ENCODE data around the gene TSC22D1. TPM values are rescaled to one million over a fixed set of nuclear protein-coding genes. Genes with fewer than 3 reads are reported as not detected.

The TSC22D1 gene
- total RNA-seq, 1 experiment from 2014 or later, result 20.1 TPM

- Histone ChIP-seq H3K9me2 (replicated peaks; ENCODE audit: insufficient read depth, low read length) (no peaks in the 10 kb centered on the region), H3K36me3 (ENCODE audit: insufficient read depth, low read length) (no peaks in the 10 kb centered on the region), H3K4me1 (ENCODE audit: low read length) (no peaks in the 10 kb centered on the region), H3K27me3 (ENCODE audit: low read length) (no peaks in the 10 kb centered on the region), H4K20me1 (ENCODE audit: insufficient read depth, low read depth, low read length) (no peaks in the 10 kb centered on the region), H3K4me2 (ENCODE audit: low read depth, low read length, poor library complexity, severe bottlenecking) (no peak overlapping the region), H3K9me3 (ENCODE audit: low read length) (no peaks in the 10 kb centered on the region), H3K4me3 (ENCODE audit: low read length) (no peak overlapping the region), H3K9ac (ENCODE audit: low read length) (no peak overlapping the region), H3K27ac (ENCODE audit: low read length) (no peak overlapping the region), H3K79me2 (ENCODE audit: low read length) (no peaks in the 10 kb centered on the region), H2AFZ (ENCODE audit: low read length) (no peak overlapping the region)
- no peak for DNase-seq
Observed at GRCh38 chr13:44389876-44390275, 186.3 kb downstream of the TSC22D1 start.

- Histone ChIP-seq H3K4me3 (ENCODE audit: low read length) (no peak overlapping the region), H3K9me3 (ENCODE audit: low read length) (no peaks in the 10 kb centered on the region), H4K20me1 (ENCODE audit: insufficient read depth, low read depth, low read length) (no peaks in the 10 kb centered on the region), H3K9me2 (replicated peaks; ENCODE audit: insufficient read depth, low read length) (no peaks in the 10 kb centered on the region), H3K36me3 (ENCODE audit: insufficient read depth, low read length) (no peaks in the 10 kb centered on the region), H3K4me1 (ENCODE audit: low read length) (no peaks in the 10 kb centered on the region), H3K79me2 (ENCODE audit: low read length) (no peaks in the 10 kb centered on the region), H3K9ac (ENCODE audit: low read length) (no peak overlapping the region), H3K27ac (ENCODE audit: low read length) (no peak overlapping the region), H2AFZ (ENCODE audit: low read length) (no peak overlapping the region), H3K4me2 (ENCODE audit: low read depth, low read length, poor library complexity, severe bottlenecking) (no peak overlapping the region), H3K27me3 (ENCODE audit: low read length) (no peaks in the 10 kb centered on the region)
- DNase-seq, result no peak
Observed at GRCh38 chr13:44389060-44389666, 187.0 kb downstream of the TSC22D1 start.

DNA sequence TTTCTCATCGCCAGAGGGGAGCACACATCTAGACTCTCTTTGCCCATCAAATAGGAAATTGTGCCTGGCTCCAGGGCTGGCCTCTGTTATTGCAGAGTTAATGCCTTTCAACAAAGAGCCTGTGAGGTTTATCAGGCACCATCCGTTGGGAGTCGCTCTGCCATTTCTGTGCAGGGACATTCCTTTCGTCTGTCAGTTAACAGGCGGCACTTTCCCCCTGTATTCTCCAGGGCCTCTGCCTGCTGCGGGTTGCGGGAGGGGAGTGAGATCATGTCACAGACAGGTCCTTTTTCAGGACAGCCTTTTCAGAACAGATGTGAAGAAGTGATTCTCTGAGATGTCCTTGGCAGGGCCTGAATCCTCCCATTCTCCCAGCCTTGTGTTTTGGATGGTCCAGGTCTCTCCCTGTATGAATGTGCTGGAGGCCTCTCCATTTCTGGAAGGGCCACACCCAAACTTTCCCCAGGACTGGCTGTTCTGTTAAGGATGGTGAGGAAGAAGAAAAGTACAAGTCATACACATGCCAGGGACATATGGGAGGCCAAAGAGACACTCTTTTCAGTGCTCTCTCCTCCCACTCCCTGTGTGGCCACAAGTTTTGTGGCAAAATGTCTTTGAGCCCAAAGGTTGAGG, 187.6 kb downstream of the TSC22D1 start:
- Histone ChIP-seq H3K27me3 (ENCODE audit: low read length) (no peaks in the 10 kb centered on the region), H3K27ac (ENCODE audit: low read length) (no peak overlapping the region), H3K4me2 (ENCODE audit: low read depth, low read length, poor library complexity, severe bottlenecking) (no peak overlapping the region), H4K20me1 (ENCODE audit: insufficient read depth, low read depth, low read length) (no peaks in the 10 kb centered on the region), H3K36me3 (ENCODE audit: insufficient read depth, low read length) (no peaks in the 10 kb centered on the region), H3K79me2 (ENCODE audit: low read length) (no peaks in the 10 kb centered on the region), H2AFZ (ENCODE audit: low read length) (no peak overlapping the region), H3K9me2 (replicated peaks; ENCODE audit: insufficient read depth, low read length) (no peaks in the 10 kb centered on the region), H3K9me3 (ENCODE audit: low read length) (no peaks in the 10 kb centered on the region), H3K9ac (ENCODE audit: low read length) (no peak overlapping the region), H3K4me1 (ENCODE audit: low read length) (no peaks in the 10 kb centered on the region), H3K4me3 (ENCODE audit: low read length) (no peak overlapping the region)
- DNase-seq, result no peak

DNA sequence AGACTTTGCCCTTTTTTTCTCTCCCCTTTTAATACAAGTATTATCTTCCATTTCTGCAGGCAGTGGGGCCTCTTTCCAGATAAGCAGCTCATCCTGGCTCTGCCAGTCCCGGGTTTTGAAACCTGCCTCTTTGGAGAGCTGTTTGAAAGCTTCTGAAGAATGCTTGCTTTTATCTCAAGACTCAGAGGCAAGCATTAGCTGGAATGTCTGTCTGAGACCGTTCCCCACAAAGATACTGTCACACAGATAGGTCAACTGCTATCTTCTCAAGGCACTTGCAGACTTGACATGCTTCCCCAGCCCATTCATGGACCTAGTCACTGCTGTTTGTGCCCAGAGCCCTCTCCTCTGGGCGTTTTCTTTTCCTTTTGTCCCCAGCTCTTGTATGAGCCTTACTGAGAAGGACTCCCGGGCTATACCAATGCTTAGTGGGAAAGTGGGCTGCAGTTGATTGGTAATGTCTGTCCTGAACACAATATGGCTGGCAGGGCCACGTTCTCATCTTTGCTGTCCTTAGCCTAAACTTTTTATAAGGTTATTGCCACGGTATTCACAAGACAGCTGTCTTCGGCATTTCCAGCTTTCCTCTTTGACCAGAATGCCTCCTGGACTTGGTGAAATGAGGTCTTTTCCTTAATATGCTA, 189.1 kb downstream of the TSC22D1 start:
- Histone ChIP-seq H3K36me3 (ENCODE audit: insufficient read depth, low read length) (no peaks in the 10 kb centered on the region), H3K9me2 (replicated peaks; ENCODE audit: insufficient read depth, low read length) (no peaks in the 10 kb centered on the region), H3K27me3 (ENCODE audit: low read length) (no peaks in the 10 kb centered on the region), H3K79me2 (ENCODE audit: low read length) (no peaks in the 10 kb centered on the region), H3K4me2 (ENCODE audit: low read depth, low read length, poor library complexity, severe bottlenecking) (no peak overlapping the region), H3K9me3 (ENCODE audit: low read length) (no peaks in the 10 kb centered on the region), H3K4me1 (ENCODE audit: low read length) (no peaks in the 10 kb centered on the region), H3K4me3 (ENCODE audit: low read length) (no peak overlapping the region), H2AFZ (ENCODE audit: low read length) (no peak overlapping the region), H3K9ac (ENCODE audit: low read length) (no peak overlapping the region), H4K20me1 (ENCODE audit: insufficient read depth, low read depth, low read length) (no peaks in the 10 kb centered on the region), H3K27ac (ENCODE audit: low read length) (no peak overlapping the region)
- DNase-seq, result no peak

DNA sequence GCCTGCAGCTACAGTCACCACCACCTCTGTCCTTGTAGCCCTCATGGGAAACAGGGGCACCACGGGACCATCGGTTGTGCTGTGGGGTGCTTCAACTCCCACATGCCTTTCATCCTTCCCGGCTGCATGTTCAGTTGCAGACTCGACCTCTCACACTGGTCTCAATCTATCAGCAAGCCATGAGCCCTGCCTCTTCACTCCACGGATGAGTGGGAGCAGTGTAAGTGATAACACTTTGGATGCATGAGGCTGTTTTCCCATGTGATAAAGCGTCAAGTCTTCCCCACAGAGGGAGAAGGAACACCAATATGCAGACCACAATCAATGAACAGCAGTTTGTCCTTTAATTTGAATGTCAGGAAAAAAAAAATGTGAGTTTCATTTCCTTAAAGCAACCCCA, 190.3 kb downstream of the TSC22D1 start:
- Histone ChIP-seq H3K9me2 (replicated peaks; ENCODE audit: insufficient read depth, low read length) (no peaks in the 10 kb centered on the region), H3K36me3 (ENCODE audit: insufficient read depth, low read length) (no peaks in the 10 kb centered on the region), H3K4me1 (ENCODE audit: low read length) (no peaks in the 10 kb centered on the region), H3K4me2 (ENCODE audit: low read depth, low read length, poor library complexity, severe bottlenecking) (no peak overlapping the region), H3K27me3 (ENCODE audit: low read length) (no peaks in the 10 kb centered on the region), H2AFZ (ENCODE audit: low read length) (no peak overlapping the region), H3K79me2 (ENCODE audit: low read length) (no peaks in the 10 kb centered on the region), H3K9me3 (ENCODE audit: low read length) (no peaks in the 10 kb centered on the region), H3K27ac (ENCODE audit: low read length) (no peak overlapping the region), H3K4me3 (ENCODE audit: low read length) (no peak overlapping the region), H3K9ac (ENCODE audit: low read length) (no peak overlapping the region), H4K20me1 (ENCODE audit: insufficient read depth, low read depth, low read length) (no peaks in the 10 kb centered on the region)
- no peak for DNase-seq

DNA sequence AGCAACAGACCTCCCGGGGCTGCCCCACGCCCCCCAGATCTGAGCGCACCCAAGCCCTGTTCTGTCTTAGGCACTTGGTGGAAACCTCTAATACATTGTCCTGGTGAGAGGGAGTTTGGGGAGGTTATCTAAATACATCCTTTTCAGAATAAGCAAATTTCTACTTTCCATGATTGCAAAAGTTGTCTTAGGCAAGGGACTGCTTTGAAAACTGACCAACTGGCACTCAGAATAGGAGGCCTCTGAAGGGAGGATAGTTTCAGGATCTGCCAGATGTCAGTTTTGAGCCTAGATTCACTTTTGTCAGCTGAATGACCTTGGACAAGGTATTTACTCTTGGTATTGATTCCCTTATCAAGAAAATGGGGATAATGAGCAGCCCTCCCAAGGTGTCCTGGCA, 190.7 kb downstream of the TSC22D1 start:
- Histone ChIP-seq H3K9me2 (replicated peaks; ENCODE audit: insufficient read depth, low read length) (no peaks in the 10 kb centered on the region), H3K4me3 (ENCODE audit: low read length) (no peak overlapping the region), H2AFZ (ENCODE audit: low read length) (no peak overlapping the region), H3K36me3 (ENCODE audit: insufficient read depth, low read length) (no peaks in the 10 kb centered on the region), H3K9me3 (ENCODE audit: low read length) (no peaks in the 10 kb centered on the region), H3K4me1 (ENCODE audit: low read length) (no peaks in the 10 kb centered on the region), H3K79me2 (ENCODE audit: low read length) (no peaks in the 10 kb centered on the region), H3K4me2 (ENCODE audit: low read depth, low read length, poor library complexity, severe bottlenecking) (no peak overlapping the region), H4K20me1 (ENCODE audit: insufficient read depth, low read depth, low read length) (no peaks in the 10 kb centered on the region), H3K27me3 (ENCODE audit: low read length) (no peaks in the 10 kb centered on the region), H3K27ac (ENCODE audit: low read length) (no peak overlapping the region), H3K9ac (ENCODE audit: low read length) (no peak overlapping the region)
- no peak for DNase-seq

DNA sequence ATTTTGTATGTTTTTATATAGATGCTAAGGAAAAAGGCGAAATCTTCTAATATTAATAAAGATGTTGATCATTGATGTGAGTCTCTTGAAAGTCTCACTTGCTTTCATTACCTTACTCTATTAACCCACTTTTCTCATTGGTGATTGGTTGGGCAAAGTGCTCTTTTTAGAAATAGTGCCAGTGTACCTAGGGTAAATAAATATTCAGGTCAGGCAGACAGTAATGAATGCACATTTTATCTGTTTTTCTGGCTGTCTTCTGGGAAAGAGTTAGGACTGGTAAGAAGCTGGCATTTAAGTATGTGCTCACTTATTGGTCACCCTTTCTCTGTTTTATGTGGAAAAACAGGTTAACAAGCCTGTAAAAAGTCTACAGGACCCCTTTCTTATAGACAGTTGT, 191.4 kb downstream of the TSC22D1 start:
- Histone ChIP-seq H3K4me2 (ENCODE audit: low read depth, low read length, poor library complexity, severe bottlenecking) (no peak overlapping the region), H3K4me1 (ENCODE audit: low read length) (no peaks in the 10 kb centered on the region), H3K9ac (ENCODE audit: low read length) (no peak overlapping the region), H3K9me3 (ENCODE audit: low read length) (no peaks in the 10 kb centered on the region), H3K79me2 (ENCODE audit: low read length) (no peaks in the 10 kb centered on the region), H3K9me2 (replicated peaks; ENCODE audit: insufficient read depth, low read length) (no peaks in the 10 kb centered on the region), H2AFZ (ENCODE audit: low read length) (no peak overlapping the region), H3K4me3 (ENCODE audit: low read length) (no peak overlapping the region), H4K20me1 (ENCODE audit: insufficient read depth, low read depth, low read length) (no peaks in the 10 kb centered on the region), H3K27me3 (ENCODE audit: low read length) (no peaks in the 10 kb centered on the region), H3K27ac (ENCODE audit: low read length) (no peak overlapping the region), H3K36me3 (ENCODE audit: insufficient read depth, low read length) (no peaks in the 10 kb centered on the region)
- no peak for DNase-seq

DNA sequence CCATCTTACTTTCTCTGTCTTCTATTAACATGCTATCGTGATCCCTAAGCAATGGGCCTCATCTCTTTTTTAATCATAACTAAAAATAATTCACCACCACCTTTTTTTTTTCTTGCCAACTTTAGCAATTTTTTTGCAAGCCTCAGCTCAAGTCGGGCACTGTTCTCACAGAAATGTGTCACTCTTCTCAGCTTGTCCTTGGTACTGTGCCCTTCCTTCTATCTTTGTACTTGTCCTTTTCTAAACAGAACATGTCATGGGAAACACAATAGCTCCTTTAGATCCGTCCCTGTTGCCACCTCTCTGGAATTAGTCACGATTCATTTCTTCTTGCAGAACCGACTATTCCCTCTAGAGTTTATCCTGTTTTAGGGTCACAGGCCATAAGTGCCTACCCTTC, 192.2 kb downstream of the TSC22D1 start:
- Histone ChIP-seq H3K36me3 (ENCODE audit: insufficient read depth, low read length) (no peaks in the 10 kb centered on the region), H3K27ac (ENCODE audit: low read length) (no peak overlapping the region), H3K9me2 (replicated peaks; ENCODE audit: insufficient read depth, low read length) (no peaks in the 10 kb centered on the region), H2AFZ (ENCODE audit: low read length) (no peak overlapping the region), H3K9ac (ENCODE audit: low read length) (no peak overlapping the region), H3K4me3 (ENCODE audit: low read length) (no peak overlapping the region), H3K4me2 (ENCODE audit: low read depth, low read length, poor library complexity, severe bottlenecking) (no peak overlapping the region), H3K9me3 (ENCODE audit: low read length) (no peaks in the 10 kb centered on the region), H3K79me2 (ENCODE audit: low read length) (no peaks in the 10 kb centered on the region), H4K20me1 (ENCODE audit: insufficient read depth, low read depth, low read length) (no peaks in the 10 kb centered on the region), H3K27me3 (ENCODE audit: low read length) (no peaks in the 10 kb centered on the region), H3K4me1 (ENCODE audit: low read length) (no peaks in the 10 kb centered on the region)
- DNase-seq, result no peak
